HPDE6-E6E7 (cell line): Measurements from ENCODE around the gene ADCYAP1R1.

Experiments used
- DNase-seq: peaks from one replicate; pipeline ENCODE4 v3.0.0; 2011; ENCODE audit warnings: missing footprints; ENCODE audit errors: extremely low spot score

The ADCYAP1R1 gene

DNA sequence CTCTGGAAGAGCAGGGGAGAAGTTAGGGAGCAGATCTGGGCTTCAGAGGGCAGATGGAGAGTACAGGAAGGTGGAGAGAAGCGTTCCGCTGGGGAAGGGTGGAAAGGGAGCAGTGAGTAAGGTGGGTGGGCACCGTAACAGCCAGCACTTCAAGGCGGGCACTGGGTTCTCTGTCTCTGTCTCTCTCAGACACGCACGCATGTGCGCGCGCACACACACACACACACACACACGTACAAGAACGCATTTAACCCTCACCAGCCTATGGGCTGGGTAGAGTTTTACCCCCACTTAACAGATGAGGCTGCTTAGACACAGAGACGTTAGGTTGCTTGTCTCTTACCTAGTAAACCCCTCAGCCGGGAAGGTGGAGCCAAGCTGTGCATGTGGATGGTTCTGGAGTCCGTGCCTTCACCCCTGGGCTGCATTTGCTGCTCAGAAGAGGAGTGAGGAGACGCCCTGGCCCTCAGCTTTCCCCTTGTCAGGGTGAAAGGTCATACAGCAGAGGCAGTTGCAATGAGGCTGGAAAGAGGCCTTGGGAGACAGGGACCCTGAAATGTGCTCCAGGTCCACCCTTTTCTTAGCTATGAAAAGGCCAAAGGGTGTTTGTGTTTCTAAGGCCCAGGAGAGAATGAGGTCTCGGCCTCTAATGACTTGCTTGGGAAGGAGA is 16.0 kb downstream of the ADCYAP1R1 start:
- DNase-seq, result no peak

DNA sequence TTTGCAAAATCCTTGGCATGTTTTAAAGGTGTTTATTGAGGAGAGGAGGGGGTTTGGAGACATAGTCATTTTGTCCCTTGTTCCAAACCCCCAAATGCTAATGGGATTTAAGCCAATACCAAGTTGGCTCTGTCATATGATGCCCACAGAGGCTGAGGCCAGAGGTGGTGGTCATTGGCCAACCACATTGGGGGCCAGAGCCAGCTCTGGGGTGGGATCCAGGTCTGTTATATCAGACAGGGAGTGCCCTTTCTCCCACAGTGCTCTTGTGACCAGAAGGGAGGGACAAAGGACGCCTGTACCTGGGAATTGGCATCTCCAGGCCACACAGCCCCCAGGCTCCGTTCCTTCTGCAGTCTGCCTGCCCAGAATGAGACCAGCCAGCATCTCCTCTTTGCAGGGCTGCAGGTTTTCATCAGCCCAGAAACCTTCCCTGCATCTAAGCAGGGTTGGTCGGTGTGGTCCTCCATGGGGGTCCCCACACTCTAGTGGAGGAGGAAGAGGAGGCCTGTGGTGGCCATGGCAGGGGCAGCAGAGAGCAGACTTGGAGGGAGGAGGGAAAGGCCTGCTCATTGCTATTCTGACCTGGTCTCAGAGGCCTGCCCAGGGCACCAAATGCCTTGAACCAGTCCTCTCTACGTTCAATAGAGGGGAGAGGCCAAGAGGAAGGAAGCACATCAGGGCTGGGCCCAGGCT is 17.9 kb downstream of the ADCYAP1R1 start:
- no peak for DNase-seq

DNA sequence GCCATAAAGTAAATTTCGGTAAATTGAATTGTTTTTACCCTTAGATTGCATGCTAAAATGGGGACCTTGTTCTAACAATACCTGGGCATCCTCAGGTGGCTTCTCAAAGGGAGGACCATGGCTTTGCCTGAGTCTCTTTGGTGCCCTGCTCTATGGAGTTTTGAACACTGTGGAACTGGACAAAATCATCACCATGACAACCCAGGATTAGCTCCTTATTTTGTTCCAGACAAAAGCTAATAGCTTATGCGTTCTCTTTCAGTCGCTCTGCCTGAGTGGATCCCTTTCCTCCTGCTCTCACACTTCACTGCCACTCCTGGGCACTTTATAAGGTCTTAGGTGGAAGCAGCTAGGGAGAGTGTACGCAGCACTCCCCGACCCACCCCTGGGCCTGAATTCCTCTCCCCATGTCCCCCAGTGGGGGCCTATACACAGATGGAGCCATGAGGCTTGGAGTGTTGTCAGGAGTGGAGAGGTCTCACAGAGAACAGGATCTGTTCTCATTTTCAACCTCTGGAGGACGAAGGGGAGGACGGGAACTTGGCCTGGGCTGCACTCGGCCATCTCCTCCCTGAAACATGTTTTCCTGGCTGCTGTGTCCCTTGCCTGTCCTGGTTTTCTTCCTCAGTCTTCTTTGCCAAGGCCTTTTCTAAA is 19.0 kb downstream of the ADCYAP1R1 start:
- no peak for DNase-seq

DNA sequence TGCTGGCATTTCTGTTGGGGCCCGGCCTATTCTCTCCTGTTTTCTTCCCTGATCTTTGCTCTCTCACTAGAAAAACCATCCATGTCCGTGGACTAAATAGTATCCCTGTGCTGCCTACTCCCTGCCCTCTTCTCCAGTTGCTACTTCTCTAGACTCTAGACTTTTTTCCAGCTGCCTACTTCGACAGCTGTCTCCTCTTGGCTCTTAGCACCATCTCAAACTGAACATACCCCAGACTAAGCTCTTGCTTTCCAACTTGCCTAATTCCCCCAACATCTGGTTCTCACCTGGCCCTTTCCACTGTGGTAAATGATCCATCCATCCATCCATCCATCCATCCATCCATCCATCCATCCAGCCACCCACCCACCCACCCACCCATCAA is 19.5 kb downstream of the ADCYAP1R1 start:
- no peak for DNase-seq

DNA sequence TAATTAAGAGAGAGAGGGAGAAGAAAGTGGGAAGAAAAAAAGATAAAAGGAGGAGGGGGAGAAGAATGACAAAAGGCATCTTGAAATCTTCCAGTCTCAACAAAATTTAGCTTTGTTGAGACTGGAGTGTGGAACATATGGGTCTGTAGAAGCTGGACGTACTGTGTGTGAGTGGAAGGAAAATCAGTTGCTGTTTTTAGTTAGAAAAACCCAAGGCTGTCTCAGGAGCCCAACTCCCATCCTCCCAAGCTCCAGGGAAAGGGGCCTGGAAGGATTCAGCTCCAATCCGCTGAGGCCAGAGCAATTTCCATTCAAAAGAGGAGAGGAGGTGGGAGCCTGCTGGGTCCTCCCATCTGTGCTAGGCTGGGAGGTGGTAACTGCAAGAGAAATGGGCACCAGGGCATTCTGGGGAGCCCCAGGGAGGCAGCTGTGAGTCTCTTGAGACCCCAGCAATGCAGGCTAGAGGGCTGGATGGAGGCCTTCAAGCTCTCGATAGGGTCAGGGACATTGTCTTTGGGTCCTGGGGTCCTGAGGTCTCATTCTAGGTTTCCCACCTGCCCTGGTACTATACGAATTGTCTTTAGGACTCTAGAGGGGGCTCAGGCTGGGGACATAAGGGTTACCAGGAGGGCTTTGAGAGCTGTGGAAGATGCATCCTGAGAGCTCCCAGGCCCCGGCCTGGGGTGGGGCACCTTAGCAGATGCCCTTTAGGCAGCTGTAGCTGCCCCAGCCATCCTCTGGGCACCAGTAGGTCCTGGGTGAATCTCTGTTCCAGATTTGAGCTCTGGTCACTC is 21.4 kb downstream of the ADCYAP1R1 start:
- no peak for DNase-seq

DNA sequence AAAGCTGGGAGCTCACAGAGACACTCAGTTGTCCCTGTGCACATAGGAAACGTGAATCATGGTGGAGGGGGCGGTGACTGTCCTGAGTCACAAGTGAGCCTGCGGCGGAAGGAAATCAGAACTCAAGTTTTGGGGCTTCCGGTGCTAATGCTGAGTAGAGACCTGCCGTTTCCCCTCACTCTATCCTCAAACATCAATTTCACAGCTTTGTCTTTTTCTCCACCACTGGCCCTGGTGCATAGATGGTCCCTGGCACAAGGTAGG is 21.9 kb downstream of the ADCYAP1R1 start:
- no peak for DNase-seq

DNA sequence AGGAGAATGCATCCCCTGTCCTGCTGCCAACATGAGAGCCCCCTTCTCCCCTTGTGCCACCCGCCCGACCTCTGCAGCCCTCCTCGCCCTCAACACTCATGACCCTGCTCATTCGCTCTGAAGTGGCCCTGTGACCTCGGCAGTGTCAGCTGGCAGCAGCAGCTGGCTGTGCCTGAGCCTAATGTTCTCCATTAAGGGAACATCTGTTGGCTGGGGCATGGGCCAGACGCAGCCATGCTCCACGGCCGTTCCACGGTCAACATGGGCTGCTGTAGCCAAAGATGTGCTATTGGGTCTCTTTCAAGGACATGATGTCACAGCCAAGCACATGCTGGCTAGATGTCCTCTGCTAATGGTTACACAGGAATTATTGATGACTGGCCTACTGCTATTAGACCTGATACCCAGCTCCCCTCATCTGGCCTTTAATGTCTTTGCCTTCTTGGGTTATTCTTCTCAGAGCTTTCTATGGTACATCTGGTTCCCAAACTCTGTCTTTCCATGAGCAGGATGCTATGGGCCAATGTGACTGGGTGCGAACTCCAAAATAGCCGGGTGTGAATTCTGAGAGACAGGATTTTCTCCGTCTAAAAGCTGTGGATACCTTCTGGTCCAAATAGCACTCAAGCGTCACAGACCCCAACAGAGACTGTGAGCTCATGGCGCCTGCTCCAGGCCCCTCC is 22.4 kb downstream of the ADCYAP1R1 start:
- DNase-seq, result no peak

DNA sequence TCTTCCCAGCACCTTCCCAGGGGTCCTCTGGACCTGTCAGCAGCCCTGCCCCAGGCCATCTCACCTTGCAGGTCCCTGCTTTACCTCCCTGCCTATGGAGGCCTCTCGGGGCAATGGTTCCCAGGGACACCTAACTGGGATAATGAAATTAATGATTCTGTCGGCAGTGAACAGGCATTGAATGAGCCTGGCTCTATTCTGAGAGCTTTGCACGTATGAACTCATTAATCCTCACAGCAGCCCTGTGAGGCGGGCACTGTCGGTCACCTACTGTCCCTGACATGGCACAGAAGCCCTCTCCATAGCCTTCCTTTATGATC is 22.9 kb downstream of the ADCYAP1R1 start:
- no peak for DNase-seq

DNA sequence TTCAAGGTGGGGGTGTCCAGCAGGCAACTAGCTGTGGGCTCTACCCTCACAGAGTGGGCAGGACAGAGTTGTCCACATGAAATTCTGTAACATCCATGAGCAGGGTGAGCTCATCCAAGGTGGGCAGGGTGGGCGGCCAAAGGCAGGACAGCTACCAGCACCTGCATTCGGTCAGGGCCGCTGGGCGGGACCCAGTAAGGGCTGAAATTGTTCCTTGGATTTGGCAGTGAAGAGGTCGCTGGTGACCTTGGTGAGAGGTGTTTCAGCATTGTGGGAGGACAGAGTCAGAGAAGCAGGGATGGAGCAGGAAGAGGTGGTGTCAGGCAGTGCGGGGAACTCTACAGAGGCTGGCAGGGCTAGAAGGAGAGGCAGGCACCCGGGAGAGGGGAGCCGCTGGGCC is 23.9 kb downstream of the ADCYAP1R1 start:
- DNase-seq, result no peak

DNA sequence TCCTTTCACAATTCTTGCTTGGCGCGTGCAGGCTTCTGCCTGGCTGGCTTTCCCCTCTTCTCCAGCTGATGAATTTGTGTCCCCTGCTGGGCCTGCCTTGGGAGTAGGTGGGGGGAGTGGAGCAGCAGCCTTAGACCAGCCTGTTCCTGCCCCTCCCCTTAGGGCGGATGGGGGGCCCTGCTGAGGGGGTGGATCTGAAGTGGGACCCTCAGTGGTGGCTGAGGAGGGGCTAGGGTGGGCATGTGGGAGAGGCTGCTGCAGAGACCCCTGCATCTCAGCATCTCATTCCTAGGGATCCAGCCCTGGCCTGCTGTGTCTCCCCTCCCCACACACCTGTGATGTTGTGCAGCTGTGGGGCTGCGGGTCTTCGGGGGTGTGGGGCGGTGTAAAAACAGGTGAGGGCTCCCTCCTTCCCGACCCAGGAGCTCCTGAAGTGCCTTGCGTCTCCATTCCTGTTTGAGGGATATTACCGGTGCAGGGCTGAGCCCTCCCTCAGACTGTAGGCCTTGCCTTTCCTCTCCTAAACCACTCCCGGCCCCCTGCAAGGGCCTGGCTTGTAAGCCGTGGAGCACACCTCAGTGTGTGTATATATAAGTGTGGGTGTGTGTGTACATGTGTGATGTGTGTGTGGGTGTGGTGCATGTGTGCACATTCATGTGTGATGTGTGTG is 24.7 kb downstream of the ADCYAP1R1 start:
- no peak for DNase-seq

DNA sequence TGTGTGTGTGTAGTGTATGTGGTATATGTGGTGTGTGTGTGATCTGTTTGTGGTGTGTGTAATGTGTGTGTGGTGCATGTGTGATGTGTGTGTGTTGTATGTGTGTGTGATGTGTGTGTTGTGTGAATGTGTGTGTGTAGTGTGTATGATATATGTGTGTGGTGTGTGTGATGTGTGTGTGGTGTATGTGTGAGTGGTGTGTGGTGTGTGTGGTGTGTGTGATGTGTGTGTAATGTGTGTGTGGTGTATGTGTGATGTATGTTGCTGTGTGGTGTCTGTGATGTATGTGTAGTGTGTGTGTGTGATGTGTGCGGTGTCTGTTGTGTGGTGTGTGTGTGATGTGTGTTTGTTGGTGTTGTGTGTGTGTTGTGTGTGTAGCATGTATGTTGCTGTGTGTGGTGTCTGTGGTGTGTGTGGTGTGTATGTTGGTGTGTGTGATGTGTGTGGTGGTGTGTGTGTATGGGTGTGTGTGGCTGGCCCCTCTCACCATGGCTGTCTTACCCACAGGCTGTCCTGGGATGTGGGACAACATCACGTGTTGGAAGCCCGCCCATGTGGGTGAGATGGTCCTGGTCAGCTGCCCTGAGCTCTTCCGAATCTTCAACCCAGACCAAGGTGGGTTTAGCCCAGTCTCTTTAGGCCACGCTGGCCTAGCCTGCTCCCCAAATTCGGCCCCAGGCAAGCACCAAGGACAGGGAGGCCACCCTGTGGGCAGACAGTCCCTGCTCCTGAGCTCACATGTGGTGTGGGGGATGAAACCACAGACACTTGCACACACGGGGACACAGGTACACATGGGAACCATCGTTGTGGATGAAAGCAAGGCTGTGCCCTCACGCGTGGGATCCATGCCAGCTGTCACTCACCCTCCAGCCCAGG is 25.6 kb downstream of the ADCYAP1R1 start:
- DNase-seq, result no peak

DNA sequence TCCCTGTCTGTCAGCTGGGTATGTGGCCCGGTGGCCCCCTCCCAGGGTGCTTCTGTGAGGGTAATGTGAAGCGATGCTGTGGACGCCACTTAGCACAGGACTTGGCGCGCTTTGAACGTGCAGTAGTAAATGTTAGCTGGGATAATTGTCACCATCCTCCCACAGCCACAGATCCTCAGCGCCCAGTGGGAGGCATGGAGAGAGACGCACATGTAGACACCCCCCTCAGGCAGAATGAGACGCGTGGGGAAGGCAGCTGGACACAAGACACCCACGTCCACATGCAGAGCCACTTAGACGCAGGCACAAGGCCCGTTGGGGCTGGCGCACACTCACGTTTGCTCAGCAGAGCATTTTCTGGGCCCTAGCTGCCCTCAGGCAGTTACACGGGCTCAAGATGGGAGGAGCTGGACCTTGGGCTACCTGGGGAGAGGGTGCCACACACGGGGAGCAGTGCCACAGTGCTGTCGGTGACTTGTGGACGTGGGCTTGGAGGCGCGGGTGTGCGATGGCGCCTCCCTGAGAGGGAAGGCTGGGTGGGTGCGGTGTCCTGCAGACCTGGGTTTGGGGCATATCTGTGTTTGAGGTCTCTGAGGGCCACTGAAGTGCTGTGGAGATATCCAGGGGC is 26.4 kb downstream of the ADCYAP1R1 start:
- no peak for DNase-seq

DNA sequence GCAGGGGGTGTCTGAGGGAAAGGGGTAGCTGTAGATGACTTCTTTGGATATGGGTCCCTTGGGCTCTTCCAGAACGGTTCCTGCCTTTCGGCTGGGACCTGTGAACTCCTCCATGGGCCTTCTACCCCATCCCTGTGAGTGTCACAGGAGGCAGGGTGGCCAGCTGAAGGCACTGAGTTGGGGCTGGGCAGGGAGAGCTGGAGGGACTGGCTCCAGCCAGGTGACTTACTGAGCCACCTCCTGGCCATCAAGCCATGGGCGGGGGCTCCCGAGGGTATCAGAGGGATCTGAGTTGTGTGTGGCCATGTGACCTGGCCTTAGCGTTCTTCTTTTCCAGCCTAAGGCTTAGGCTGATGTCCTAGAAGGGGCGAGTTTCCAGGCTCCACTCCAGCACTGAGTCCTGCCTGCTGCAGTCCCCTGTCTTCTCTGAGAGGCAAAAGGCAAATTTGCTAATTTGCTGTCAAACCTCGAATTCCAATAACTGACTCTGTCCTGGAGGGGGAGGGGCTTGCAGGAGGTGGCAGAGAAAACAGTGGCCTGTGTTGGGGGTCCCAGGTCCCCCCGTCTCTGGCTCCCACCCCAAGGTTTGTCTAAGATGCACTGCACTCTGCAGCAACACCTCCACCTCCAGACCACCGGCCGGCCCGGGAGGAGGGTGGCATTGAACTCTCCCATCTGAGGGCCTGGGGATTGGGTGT is 27.2 kb downstream of the ADCYAP1R1 start:
- DNase-seq, result no peak

DNA sequence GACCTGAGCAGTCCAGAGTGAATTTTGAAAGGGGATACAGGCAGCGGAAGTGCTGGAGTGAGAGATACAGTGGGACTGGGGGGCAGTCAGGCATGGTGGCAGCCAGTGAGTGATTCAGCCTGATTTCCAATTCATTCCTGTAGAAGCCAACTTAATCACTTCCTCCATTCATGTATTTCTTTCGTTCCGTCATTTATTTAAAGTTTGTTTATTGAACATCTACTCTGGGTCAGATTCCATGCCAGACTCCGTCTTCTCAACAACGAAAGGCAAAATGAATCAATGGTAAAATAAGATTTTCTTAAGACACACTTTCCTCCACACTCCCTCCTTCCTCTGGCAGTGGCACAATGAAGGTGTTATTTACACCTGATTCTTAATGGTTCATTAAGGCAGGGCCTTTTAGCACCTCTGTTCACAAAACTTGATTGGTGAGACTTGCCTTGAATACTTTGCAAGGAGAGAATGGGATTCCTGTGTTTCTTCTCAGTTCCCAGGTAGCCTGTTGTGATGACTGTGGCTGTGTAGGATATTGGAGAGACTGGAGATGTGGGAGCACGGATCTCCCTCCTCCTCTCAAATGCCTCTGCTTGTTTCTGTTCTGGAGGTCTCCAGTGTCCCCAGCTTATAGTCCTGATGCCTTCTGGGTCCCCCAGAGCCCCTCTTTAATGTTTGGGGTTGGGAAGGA is 27.9 kb downstream of the ADCYAP1R1 start:
- DNase-seq, result no peak

DNA sequence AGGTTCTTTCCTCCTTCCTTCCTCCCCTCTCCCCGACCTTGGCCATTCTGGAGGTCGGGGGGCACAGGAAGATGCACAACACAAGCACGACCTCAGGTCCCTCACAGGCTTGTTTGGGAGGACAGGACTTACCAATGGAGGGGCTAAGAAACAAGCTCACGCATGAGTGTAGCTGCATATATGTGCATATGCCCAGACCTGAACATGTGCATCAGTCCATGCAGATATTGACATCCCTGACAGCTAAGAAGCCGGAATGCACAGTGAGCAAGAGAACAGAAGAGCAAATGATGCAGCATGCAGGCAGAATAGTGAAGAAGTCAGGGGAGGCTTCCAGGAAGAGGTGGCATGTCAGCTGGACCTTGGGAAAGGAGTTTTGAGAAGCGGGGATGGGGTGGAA is 28.7 kb downstream of the ADCYAP1R1 start:
- no peak for DNase-seq

DNA sequence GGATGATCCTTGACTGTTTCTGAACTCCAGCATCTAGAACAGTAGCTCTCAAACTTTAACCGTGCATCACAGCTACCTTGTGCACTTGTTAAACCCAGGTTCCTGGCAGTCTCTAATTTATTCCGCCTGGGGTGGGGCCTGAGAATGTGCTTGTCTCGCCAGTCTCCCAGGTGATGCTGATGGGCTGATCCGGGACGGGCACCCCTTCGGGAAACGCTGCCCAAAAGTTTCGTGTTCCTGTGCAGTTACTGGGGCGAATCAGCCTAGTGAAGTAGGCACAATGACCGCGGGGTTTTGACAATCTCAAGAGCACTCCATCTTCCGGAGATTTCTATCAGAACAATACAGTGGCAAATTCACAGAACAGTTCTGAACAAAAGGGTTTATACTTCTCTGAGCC is 29.9 kb downstream of the ADCYAP1R1 start:
- no peak for DNase-seq

DNA sequence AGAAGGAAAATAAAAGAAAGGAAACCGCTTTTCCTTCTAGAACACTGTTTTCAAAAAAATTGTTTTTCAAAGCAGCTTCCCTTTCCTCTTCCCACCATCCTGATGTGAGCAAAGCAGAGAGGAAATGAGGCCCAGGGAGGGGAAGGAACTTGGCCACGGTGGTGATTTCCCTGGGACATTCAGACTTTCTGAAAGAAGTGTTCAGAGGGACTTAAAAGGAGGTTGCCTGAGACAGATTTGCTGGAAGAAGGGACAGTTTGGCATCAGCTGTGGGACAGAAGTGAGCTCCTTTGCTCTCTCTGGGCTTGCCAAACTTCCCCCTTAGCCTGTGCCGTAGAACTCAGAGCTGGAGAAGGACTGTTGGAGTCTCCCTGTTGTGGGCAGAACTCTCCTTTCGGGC is 30.3 kb downstream of the ADCYAP1R1 start:
- no peak for DNase-seq

DNA sequence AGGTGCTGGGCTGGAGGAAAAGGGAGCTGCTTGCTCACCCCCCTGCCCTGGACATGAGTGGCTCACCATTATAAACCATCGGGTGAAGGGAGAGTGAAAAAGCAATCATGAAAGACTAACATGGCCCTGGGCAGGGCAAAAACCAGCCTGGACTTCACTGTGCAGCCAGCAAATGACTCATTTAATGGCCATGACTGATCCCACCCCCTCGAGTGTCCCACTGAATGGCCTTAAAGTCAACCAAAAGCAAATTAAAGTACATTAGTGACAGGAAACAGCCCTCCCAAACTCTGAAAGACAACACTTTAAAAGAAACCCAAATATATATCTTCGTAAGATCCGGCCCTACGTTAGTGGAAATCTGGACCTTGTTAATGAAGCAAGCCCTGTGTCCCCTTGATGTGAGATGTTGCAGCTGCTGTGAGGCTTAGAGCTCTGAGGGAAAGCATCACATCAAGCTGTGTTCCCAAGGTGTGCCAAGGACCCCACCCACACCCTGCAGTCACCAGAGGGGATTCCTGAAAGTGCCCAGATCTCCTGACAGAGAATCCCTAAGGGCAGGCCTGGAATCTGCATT is 31.2 kb downstream of the ADCYAP1R1 start:
- no peak for DNase-seq

DNA sequence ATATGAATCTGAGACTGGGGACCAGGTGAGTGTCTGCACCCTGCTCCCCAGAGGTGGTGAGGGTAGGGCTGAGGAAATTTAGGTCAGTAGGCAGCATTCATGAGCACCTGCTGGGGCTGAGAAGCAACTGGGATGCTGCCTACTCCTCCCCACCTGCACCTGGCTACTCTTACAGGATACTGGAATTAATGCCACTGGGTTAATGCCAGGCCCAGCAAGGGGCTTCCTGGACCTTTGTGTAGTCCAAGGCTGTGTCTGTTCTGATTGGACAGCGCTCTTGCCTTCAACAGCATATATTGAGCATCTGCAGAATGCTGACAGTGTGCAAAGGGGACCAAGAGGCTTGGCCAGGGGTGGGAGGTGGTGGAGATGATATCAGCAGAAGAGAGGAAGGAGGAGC is 32.1 kb downstream of the ADCYAP1R1 start:
- no peak for DNase-seq
